ENCODE results near the gene BHLHE41.

BHLHE41 gene

GRCh38 chr12:26153421-26154154 lies 28.8 kb upstream of the BHLHE41 start:
- Histone ChIP-seq H3K27ac (no peak overlapping the region), H3K4me1 (ENCODE audit: control insufficient read depth in 1 of 2, insufficient read depth in 1 of 2, low read depth in 1 of 2, low read length in 1 of 2) (no peaks in the 10 kb centered on the region), H3K27me3 (no peaks in the 10 kb centered on the region), H3K36me3 (no peaks in the 10 kb centered on the region), H3K4me3 (ENCODE audit: low read depth in 1 of 2, low read length in 1 of 2) (no peak overlapping the region), H3K9me3 (no peaks in the 10 kb centered on the region)
- TF ChIP-seq CTCF (IDR thresholded peaks at IDR 0.05): no peak

DNA sequence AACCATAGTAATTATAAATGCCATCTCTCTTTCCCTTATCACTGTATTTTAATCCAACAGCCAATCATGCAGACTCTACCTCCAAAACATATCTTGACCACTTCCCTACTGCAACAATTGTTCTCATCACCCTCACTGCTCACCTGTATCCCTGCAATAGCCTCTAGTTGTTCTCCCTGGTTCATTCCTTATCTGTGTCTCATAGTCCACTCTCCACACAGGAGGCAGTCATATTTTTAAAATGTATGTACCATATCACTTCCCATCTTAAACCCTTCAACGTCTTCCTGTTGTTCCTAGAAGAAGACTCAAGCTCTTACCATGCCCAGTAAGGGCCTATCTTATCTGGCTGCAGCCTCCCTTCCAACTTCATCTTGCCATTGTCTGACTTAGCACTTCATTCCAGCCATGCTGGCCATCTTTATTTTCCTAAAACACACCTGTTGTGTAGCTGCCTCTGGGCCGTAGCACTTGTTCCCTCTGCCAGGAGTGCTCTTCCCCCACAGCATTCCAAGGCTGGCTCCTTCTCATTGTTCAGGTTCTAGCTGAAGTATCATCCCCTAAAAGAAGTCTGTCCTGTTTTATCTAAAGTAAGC lies 27.8 kb upstream of the BHLHE41 start:
- H3K4me1 ChIP-seq (ENCODE audit: control insufficient read depth in 1 of 2, insufficient read depth in 1 of 2, low read depth in 1 of 2, low read length in 1 of 2): no peaks in the 10 kb centered on the region
- H3K36me3 ChIP-seq: no peaks in the 10 kb centered on the region
- no peaks in the 10 kb centered on the region for H3K27me3 ChIP-seq
- no peak for TF ChIP-seq CTCF (IDR thresholded peaks at IDR 0.05)
- no peak overlapping the region for H3K27ac ChIP-seq
- H3K4me3 ChIP-seq (ENCODE audit: low read depth in 1 of 2, low read length in 1 of 2): no peak overlapping the region
- H3K9me3 ChIP-seq: no peaks in the 10 kb centered on the region

DNA sequence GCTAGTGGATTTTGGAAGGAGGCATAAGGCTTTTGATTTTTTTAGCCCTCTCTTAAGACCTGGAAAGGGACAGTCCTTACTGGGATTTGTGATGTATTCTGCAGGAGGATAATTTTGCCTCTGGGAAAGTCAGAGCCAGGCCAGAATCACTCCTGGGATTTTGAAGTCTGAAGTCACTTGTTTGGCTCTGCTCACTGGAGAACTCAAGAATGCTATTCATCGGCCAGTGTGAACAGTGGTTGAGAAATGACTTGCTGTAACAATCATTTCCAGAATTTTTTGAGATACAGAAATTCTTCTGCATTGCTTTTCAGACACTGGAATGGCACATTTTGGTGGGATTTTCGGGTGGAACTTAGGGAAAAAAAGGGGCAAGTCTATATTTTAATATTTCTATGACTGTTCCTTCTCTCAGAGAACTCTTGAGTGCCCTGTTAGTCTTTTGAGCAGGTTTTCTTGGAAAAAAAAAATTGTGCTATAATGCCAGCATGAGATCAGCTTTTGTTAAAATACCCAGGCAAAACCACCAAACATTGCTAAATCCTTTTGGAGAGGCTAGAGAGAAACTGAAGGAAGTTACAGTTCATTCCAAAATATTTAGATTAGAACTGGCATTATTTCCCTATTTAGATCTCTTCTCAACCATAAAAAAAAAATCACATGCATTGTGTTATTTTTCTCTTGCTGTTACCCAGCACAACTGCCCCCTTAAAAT lies 26.1 kb upstream of the BHLHE41 start:
- H3K27ac ChIP-seq: no peak overlapping the region

GRCh38 chr12:26149968-26150500 lies 25.2 kb upstream of the BHLHE41 start:
- no peak for TF ChIP-seq CTCF (IDR thresholded peaks at IDR 0.05)
- H3K36me3 ChIP-seq: no peaks in the 10 kb centered on the region
- H3K27me3 ChIP-seq: no peaks in the 10 kb centered on the region
- H3K9me3 ChIP-seq: no peaks in the 10 kb centered on the region
- no peaks in the 10 kb centered on the region for H3K4me1 ChIP-seq (ENCODE audit: control insufficient read depth in 1 of 2, insufficient read depth in 1 of 2, low read depth in 1 of 2, low read length in 1 of 2)
- no peak overlapping the region for H3K4me3 ChIP-seq (ENCODE audit: low read depth in 1 of 2, low read length in 1 of 2)
- no peak overlapping the region for H3K27ac ChIP-seq

More for the DNA sequence above, 26.1 kb upstream of the BHLHE41 start:
- TF ChIP-seq CTCF (IDR thresholded peaks at IDR 0.05): no peak
- H3K27me3 ChIP-seq: no peaks in the 10 kb centered on the region
- H3K36me3 ChIP-seq: no peaks in the 10 kb centered on the region
- H3K4me1 ChIP-seq (ENCODE audit: control insufficient read depth in 1 of 2, insufficient read depth in 1 of 2, low read depth in 1 of 2, low read length in 1 of 2): no peaks in the 10 kb centered on the region
- no peak overlapping the region for H3K4me3 ChIP-seq (ENCODE audit: low read depth in 1 of 2, low read length in 1 of 2)
- no peaks in the 10 kb centered on the region for H3K9me3 ChIP-seq

DNA sequence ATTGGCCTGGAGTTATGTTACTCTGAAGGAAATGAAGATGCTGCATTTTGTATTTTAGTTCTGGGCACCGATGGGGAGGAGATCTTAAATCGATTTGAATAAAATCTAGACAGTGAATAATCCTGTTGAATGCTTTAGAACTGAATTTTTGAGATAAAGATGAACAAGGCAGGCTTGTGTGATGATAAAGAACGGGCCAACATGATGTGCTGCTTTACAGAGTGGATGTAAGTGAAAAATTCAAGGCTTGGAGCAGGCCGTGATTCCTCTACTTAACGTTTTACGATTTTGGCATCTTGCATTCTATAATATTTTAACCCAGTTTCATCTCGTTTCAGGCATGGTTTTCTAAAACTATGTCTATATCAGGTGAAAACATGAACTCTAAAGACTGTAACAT lies 23.5 kb upstream of the BHLHE41 start:
- no peaks in the 10 kb centered on the region for H3K27me3 ChIP-seq
- H3K4me1 ChIP-seq (ENCODE audit: control insufficient read depth in 1 of 2, insufficient read depth in 1 of 2, low read depth in 1 of 2, low read length in 1 of 2): no peaks in the 10 kb centered on the region
- H3K4me3 ChIP-seq (ENCODE audit: low read depth in 1 of 2, low read length in 1 of 2): no peak overlapping the region
- H3K27ac ChIP-seq: no peak overlapping the region
- no peaks in the 10 kb centered on the region for H3K9me3 ChIP-seq
- no peaks in the 10 kb centered on the region for H3K36me3 ChIP-seq
- no peak for TF ChIP-seq CTCF (IDR thresholded peaks at IDR 0.05)
